ENCODE measurements around the gene TIGD6. TPM values are rescaled to one million over a fixed set of nuclear protein-coding genes. Genes with fewer than 3 reads are reported as not detected.

Gene TIGD6
- total RNA-seq, 1 experiment from 2014 or later, result 2.1 TPM

DNA sequence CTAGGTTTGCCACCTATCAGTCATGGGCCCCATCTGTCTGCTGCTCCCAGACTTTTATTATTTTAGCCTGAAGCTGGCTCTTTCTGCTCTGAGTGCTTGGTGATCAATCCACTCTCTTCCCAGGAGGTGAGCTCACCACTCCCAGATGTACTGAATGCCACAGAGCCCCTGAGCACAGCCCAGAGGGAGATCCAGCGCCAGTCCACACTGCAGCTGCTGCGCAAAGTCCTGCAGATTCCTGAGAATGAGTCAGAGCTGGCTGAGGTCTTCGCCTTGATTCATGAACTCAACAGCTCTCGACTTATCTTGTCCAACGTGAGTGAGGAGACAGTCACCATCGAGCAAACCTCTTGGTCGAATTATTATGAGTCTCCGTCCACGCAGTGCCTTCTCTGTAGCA is 36.1 kb upstream of the TIGD6 start:
- Histone ChIP-seq H3K27me3 (ENCODE audit: insufficient read depth, low read length) (no peaks in the 10 kb centered on the region), H3K4me3 (replicated peaks in 1 of 2; ENCODE audit: low read depth in 1 of 2, low read length in 2 of 2) (no peak overlapping the region), H3K9me2 (ENCODE audit: insufficient read depth) (no peaks in the 10 kb centered on the region), H4K20me1 (ENCODE audit: insufficient read depth) (no peaks in the 10 kb centered on the region; the same call in 1 of the 2 replicates), H3K4me1 (ENCODE audit: control insufficient read depth in 1 of 2, insufficient read depth in 2 of 2, low read length in 2 of 2) (no peaks in the 10 kb centered on the region), H3K4me2 (ENCODE audit: low read length) (no peak overlapping the region), H3K36me3 (ENCODE audit: control insufficient read depth in 1 of 2, insufficient read depth in 2 of 2, low read length in 2 of 2) (peaks cover 67 to 86% of the 10 kb centered on the region in 2 experiments; a peak in 3 of 4 replicates), H3K27ac (ENCODE audit: low read depth, low read length) (no peak overlapping the region), H3K79me2 (ENCODE audit: insufficient read depth, low read length) (0 out of 2 replicates have a peak, but pooled peaks cover 23% of the 10 kb centered on the region), H3K9me3 (ENCODE audit: control insufficient read depth in 1 of 2, insufficient read depth in 1 of 2, low read depth in 1 of 2, low read length in 2 of 2) (no peaks in the 10 kb centered on the region), H3K9ac (ENCODE audit: low read length) (no peak overlapping the region), H2AFZ (ENCODE audit: low read depth, low read length, poor library complexity, severe bottlenecking) (no peak overlapping the region)
- ChIA-PET CTCF (no interaction called here), RAD21 (ENCODE audit: low non-redundant PET in 1 of 2, low total read pairs in 2 of 2, uncharacterized antibody in 2 of 2, unreplicated experiment in 2 of 2) (no interaction called here), POLR2A (no interaction called here)
- intact Hi-C loops (cut with micrococcal nuclease), result no loop called here
- ATAC-seq, result no peak
- TF ChIP-seq POLR2AphosphoS5 (IDR thresholded peaks at IDR 0.05; ENCODE audit: low read depth, low read length) (no peak), EZH2 (IDR thresholded peaks at IDR 0.05) (no peak), CBX3 (IDR thresholded peaks at IDR 0.05; ENCODE audit: low read depth) (no peak), ELF1 (IDR thresholded peaks at IDR 0.05; ENCODE audit: borderline replicate concordance, low read depth) (no peak), SRF (IDR thresholded peaks at IDR 0.05; ENCODE audit: low read depth) (no peak), RAD21 (IDR thresholded peaks at IDR 0.05; ENCODE audit: low read depth) (no peak)
- TF ChIP-seq, protein P1, sequence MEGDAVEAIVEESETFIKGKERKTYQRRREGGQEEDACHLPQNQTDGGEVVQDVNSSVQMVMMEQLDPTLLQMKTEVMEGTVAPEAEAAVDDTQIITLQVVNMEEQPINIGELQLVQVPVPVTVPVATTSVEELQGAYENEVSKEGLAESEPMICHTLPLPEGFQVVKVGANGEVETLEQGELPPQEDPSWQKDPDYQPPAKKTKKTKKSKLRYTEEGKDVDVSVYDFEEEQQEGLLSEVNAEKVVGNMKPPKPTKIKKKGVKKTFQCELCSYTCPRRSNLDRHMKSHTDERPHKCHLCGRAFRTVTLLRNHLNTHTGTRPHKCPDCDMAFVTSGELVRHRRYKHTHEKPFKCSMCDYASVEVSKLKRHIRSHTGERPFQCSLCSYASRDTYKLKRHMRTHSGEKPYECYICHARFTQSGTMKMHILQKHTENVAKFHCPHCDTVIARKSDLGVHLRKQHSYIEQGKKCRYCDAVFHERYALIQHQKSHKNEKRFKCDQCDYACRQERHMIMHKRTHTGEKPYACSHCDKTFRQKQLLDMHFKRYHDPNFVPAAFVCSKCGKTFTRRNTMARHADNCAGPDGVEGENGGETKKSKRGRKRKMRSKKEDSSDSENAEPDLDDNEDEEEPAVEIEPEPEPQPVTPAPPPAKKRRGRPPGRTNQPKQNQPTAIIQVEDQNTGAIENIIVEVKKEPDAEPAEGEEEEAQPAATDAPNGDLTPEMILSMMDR (IDR thresholded peaks at IDR 0.05 in 2 of 3, conservative IDR thresholded peaks at IDR 0.05 in 1 of 3; ENCODE audit: borderline replicate concordance in 1 of 3, insufficient read depth in 1 of 3, low read depth in 2 of 3, low read length in 2 of 3), result no peak
- no TSS peak for BruUV-seq (replicated peaks)
- no peak for DNase-seq (ENCODE audit: low read depth, low spot score)

Data from HCT116 (cell line).